ENCODE data around the gene NEUROG2.
"Not testable (repeated sequence)": the region's sequence is repeated elsewhere in the genome, so short reads cannot be mapped to it uniquely, and the experiment has no call there.

The NEUROG2 gene

DNA sequence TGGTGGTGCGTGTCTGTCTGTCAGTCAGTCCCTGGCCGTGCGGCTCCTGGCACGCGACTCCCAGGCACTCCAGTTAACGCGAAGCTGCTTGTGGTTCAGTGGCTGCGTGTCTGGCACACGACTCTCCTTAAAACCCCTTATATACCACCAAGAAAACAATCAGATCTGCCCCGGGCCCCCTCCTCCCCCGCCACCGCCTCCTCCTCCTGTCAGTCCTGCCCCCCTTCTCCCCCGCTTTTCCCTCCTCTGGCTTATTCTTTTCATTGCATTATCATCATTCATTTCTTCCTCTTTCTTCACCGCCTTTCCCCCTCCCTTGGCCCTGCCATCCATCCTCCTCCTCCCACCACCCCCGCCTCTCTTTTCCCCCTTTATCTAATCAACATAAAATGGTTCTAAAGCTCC is at the start of gene NEUROG2:
TSS of gene NEUROG2 (minus strand) at position 115 of the 405 bp plus-strand sequence. CDS start 705 bp downstream, outside the sequence.
- ATAC-seq (no peak), DNase-seq (no peak)

DNA sequence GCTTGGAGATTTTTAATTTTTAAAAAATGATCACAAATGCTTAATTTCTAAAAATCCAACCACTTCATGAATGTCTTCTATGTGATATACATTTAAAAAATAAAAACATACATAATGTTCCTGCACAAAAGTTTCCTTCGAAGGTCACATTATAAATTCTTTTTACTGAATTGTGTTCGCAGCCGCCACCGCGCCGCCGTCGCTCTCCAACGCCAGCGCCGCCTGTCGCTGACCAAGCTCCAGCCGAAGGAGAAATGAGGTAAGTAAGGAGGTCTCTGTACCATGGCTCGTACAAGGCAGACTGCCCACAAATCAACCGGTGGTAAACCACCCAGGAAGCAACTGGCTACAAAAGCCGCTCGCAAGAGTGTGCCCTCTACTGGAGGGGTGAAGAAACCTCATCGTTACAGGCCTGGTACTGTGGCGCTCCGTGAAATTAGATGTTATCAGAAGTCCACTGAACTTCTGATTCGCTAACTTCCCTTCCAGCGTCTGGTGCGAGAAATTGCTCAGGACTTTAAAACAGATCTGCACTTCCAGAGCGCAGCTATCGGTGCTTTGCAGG is 48.8 kb upstream of the NEUROG2 start:
- no peak for DNase-seq
- no peak for ATAC-seq

DNA sequence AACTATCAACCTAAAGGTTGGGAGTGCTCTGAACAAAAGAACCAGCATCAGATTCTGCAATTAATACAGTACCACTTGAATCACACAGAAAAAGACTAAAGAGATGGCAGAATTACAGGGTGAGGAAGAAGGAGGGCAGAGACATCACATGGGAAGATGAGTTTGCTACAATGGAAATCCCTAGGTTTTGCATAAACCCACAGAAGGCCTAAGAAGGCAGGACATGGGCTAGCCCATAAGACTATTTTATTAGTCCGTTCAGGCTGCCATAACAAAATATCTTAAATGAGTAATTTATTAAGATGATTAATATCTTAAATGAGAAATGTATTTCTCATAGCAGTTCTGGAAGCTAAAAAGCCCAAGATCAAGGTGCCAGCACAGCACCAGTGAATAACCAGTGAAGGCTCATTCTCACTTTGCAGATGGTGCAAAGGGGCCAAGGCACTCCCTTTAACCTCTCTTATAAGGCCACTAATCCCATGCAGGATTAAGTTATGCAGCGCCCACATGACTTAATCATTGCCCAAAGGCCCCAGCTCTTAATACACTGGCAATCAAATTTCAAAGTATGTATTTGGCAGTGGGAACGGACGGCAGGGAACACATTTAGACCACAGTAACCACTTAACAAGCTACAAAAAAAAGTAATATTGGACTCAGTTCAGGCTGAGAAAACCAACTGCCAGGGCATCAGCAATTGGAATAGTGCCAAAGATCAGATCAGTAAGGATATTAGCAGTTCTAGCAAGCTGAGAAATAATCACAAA is 47.6 kb upstream of the NEUROG2 start:
- DNase-seq: no peak
- no peak for ATAC-seq

DNA sequence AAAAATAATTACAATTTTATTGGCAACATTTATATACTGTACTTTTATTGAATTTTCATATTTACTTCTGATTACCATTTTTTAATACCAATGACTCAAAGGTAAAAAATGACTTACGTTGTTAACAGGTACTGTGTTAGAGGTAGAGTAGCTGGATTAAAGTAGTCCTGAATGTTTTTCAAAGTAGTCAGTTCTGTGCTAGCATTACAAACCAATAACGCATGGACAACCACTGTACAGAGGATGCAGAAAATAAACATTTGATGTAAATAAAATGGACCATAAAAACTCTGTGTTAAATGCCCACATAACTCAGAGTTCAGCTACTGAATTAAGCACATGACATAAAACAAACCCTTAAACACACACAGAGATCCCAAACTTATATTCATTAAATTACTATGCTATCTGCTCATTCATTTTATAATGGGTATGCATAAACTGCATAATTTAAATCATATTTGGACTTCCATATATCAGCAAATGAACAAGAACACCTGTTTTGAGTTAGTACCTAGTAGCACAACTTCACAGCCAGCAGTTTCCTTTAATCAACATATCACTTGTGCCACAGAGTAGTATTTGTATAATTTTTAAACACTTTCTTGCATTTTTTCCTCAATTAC is 46.4 kb upstream of the NEUROG2 start:
- ATAC-seq: no peak
- no peak for DNase-seq

DNA sequence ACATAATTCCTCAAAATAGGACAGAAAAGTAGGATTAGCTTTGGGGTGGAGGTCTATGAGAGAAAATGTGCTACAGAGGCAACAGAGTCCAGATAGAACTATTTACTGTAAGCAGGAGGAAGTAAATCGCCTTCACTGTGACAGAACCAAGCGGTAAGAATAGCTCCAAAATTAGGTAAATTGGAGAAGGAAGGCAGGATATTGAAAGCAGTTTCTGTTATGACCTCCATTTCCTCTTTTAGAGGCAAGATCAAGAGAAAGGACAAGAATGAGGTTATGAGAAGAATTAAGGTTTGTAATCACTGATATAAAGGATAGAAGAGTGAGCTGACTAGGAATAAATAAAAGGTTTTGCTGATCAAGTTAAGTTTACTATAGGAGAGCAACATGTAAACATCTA is 44.1 kb upstream of the NEUROG2 start:
- no peak for ATAC-seq

DNA sequence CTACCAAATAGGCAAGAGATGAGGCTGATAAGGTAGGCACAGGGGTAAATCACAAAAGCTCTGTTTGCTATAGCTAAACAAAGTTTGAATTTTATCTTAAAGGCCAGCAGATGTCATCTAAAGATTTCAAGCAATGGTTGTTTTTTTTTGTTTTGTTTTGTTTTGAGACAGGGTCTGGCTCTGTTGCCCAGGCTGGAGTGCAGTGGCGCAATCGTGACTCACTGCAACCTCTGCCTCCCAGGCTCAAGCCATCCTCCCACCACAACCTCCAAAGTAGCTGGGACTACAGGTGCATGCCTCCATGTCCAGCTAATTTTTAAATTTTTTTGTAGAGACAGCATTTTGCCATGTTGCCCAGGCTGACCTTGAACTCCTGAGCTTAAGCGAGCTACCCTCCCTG is 43.1 kb upstream of the NEUROG2 start:
- DNase-seq: no peak
- ATAC-seq: no peak

More for the DNA sequence above, 44.1 kb upstream of the NEUROG2 start:
- no peak for DNase-seq

DNA sequence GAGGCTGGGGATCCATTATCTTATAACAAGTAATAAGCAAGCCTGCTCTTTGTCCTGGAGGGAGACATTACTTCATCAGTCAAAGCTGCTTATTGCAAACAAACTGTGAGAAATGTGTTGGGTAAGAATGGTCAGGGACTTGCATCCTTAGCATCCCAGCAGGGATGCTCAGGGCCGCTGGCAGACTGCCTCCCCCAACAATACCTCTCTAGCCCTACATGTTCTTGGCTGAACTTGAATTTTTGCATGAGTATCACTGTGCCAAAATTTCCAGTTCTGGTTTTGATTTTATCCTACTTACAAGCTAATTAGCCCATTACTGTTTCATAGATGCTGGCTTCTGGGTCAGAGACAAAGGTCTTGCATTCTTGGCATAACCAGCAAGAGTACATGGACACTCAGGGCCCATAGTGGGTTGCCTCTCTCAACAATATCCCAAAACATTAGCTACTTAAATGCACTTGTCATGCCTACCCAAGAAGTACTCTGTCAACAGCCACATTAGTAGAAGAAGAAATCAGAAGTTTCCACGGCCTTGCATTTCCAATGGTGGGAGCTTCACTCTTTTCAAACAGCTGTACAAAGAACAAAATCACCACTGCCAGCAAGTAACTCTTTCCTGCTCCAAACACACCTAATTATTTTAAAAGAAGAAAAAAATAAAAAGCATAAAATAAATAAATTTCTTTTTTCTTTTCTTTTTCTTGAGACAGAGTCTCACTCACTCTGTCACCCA is 41.9 kb upstream of the NEUROG2 start:
- DNase-seq (no peak), ATAC-seq (no peak)

DNA sequence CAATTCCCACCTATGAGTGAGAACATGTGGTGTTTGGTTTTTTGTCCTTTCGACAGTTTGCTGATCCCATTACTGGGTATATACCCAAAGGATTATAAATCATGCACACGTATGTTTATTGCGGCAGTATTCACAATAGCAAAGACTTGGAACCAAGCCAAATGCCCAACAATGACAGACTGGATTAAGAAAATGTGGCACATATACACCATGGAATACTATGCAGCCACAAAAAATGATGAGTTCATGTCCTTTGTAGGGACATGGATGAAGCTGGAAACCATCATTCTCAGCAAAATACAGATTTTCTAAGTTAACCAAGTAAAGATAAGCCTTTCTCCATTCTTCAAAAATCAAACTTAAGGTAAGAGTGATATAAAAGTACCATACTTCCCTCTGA is 38.3 kb upstream of the NEUROG2 start:
- ATAC-seq, DNase-seq: not testable (repeated sequence)

DNA sequence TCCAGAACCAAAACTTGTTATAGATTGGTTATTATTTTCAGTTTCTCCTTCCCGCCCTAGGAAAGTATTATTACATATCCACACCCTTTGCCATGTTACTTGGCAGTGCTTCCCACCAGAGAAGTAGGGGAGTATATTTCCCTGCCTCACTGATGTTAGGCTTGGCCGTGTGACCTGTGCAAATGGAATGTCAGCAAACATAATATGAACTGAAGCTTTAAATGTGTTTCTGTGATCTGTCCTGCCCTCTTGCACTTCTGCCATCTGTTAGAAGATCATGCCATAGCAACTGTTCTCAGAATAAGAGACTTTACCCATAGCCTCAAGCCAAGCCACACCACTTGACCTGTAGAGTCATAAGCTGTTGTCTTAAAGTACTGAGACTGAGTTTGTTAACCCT is 36.7 kb upstream of the NEUROG2 start:
- ATAC-seq: no peak
- DNase-seq: no peak

DNA sequence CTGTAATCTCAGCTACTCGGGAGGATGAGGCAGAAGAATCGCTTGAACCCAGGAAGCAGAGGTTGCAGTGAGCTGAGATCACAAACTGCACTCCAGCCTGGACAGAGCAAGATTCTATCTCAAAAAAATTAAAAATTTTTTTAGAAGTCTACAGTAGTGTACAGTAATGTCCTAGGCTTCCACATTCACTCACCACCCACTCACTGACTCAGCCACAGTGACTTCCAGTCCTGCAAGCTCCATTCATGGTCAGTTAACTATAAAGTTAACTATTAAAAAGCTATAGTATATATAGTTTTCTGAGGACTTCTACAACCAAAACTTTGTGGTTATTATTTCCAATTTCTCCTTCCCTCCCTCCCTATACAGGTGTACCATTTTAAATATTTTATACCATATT is 34.7 kb upstream of the NEUROG2 start:
- ATAC-seq (no peak), DNase-seq (no peak)

DNA sequence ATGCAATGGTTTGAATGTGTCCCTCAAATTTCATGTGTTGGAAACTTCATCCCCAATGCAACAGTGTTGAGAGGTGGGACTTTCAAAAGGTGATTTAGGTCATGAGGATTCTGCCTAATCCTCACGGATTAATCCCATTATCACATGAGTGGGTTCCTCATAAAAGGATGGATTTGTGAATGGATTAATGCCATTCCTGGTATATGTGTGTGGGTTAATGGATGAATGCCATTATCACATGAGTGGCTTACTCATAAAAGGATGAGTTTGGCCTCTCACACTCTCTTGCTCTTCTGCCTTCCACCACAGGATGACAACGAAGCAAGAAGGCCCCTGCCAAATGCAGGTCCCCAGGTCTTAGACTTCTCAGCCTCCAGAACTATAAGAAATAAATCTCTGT is 30.5 kb upstream of the NEUROG2 start:
- DNase-seq (no peak), ATAC-seq (no peak)

DNA sequence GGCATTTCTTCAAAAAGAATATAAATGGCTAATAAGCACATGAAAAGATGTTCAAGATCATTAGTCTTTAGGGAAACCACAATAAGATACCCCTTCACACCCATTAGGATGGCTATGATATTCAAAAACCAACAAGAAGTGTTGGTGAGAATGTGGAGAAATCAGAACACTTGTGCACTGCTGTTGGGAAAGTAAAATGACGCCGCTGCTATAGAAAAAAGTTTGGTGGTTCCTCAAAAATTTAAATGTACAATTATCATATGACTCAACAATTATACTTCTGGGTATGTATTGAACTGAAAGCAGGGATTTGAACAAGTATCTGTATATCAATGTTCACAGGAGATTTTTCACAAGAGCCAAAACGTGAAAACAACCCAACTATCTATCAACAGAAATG is 29.4 kb upstream of the NEUROG2 start:
- no peak for DNase-seq
- no peak for ATAC-seq

DNA sequence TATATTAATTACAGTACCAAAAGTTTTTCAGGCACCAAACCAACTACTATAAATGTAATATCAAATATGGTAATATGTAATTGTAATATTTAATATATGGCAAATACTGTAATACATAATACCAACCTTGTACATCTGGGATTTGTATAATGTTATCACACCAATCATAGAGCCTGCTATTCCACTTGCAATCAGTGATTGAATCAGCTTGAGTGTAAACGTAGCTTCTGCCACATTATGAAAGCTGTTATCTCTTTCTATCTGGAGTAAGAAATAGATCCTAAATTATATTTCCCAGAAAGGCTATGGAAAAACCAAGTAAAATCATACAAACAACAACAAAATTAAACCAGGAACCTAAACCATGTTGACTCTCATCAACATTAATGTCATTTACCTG is 24.7 kb upstream of the NEUROG2 start:
- ATAC-seq (no peak), DNase-seq (no peak)

DNA sequence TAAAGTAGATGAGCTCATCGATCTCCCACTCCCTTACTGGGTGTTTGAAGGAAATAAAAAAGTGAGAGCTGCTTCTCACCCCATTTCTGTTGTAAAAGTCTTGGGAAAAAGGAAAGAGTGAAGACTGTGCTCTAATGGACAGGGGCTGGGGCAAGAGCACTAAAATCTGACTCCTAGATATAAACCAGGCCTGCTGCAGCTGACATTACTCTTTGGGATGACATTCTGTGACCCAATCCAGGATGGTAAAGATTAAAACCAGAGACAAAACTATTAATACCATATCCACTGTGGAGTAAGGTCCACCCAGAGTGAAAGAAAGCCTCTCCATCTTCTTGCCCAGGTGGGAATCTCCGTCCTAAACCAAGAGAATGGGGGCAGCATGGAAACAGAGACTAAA is 20.1 kb upstream of the NEUROG2 start:
- DNase-seq (no peak), ATAC-seq (no peak)

DNA sequence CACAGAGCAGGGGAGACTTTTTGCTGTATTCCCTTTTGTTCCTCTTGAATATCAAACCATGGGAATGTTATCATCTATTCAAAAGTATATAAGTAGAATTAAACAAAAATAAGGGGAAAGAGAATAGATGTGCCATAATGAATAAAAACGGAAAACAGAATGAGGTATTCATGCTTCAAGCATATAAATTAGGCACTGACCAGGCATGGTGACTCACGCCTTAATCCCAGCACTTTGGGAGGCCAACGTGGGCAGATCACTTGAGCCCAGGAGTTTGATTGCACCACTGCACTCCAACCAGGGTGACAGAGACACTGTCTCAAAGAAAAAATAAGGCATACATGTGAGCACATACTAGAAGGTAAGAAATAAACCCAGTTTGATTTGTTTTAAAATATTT is 16.3 kb upstream of the NEUROG2 start:
- no peak for DNase-seq

DNA sequence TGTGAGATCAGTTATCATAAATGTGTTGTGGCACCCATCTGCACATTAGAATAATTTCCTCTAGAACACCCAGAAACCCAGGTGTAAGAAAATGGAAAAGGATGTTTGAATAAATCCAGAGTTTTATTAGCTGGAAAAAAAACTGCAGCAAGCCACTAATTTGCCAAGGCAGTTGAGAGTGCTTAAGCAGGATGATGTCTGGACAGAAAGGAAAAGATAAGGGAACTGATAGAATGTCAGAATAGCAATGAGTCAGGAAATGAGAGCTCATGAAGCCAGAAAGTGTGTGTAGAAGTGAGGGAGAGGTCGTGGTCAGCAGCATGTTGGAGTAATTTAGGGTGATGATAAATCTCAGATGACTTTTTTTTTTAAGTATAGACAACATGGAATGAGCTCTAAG is 15.2 kb upstream of the NEUROG2 start:
- ATAC-seq: no peak
- DNase-seq: no peak

More for the DNA sequence above, 16.3 kb upstream of the NEUROG2 start:
- no peak for ATAC-seq

DNA sequence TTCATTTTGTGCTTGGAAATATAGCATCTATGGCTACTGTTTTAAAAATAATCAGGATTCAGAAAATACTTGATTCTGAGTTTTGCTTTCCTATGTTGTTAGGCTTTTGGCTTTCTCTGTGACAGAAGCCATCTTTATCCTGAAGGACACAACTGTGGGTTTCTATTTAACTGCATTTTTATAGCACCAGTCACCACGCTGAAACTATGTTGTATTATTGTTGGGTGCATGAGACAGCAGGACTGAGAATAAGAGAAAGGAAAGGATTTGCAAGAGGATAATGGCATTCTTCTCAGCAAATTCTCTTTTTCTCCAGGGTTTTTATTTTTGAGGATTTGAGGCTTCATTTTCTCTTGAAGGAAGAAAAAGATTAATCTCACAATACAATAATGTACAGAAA is 10.1 kb upstream of the NEUROG2 start:
- no peak for ATAC-seq
- DNase-seq: no peak

DNA sequence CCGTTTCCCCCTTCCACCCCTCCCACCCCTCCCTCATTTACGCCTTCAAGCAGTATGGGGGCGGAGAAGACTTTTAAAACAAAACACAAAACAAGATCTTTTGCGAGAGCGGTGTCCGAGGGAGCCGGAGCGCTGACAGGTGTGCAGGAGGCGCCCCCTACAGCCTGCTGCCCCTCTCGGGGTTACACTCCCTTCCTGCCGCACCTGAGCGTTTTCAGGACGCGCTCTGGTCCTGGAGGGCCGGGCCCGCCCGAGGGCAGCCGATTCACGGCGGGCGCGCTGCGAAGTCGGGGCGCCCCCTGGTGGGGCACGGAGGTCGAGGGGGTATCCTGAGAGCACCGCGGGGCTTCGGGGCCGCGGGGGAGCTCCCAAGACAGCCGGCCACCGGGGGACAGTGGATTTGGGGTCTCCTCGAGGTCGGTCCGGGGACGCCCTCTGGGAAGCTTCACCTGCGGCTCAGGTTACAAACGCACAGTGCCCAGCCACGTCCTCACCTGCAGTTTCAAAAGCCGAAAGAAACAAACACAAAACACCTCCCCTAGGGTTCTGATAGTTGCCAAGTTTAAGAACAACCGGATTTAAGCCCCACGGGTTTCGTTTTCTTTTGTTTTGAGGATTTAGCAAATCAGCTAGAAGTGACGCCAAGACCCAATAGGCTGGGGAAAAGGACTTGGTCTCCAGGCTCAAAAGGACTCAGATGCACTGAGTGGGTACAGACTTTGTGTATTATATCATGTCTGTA is 8.0 kb upstream of the NEUROG2 start:
- DNase-seq (peak; percentile 89), ATAC-seq (peak; percentile 94)

DNA sequence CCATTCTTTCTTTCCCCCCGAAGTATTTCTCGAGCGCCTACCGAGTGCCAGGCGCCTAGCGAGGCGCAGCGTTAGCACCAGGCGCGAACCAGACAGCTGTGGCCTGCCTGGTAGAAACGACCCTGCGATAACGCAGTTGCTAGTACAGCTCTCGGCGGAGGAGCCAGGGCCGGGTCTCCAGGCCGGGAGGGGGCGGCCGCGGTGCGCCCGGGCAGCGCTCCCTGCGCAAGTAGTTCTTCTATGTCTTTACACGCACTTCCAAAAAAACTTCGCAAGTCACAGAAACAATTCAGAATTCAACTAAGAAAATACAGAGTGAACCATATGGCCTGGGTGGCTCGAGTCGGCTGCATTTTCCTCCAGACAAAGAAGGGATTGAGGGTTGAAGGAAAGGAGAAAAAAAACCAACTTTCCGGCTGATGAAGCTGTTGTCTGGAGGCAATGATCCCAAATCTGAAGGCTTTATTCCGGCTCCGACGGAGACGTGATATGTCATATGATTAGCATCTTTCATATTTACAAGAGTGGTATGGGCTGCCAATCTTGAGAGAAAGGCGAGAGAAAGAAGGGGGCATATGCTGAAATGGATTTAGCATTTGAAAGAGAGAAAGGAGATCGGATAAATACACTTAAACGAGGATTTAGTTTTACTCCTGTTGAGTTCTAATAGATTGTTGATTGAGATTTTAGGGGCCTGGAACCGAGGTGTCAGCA is 7.2 kb upstream of the NEUROG2 start:
- peak; percentile 55 for DNase-seq
- peak; percentile 42 for ATAC-seq

DNA sequence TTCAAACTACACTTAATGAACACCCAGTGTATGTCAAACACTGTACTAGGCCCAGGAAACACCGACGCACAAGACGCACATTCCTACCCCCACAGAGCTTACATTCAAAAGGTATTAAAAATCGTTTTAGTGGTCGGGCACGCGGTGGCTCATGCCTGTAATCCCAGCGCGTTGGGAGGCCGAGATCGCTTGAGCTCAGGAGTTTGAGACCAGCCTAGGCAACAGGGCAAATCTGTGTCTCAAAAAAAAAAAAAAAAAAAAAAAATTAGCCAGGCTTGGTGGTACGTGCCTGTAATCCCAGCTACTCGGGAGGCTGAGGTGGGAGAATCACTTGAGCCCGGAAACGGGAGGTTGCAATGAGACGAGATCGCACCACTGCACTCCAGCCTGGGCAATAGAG is 6.5 kb upstream of the NEUROG2 start:
- not testable (repeated sequence) for DNase-seq, ATAC-seq

All from stimulated activated naive CD8-positive, alpha-beta T cell treated with anti-CD3 and anti-CD28 coated beads, Interleukin-15, Interleukin-2, amounts not matched to agents 100 U/mL and 50 U/mL, for 24 hours (primary cell).